ENCODE data around the gene LGALSL.

LGALSL gene

DNA sequence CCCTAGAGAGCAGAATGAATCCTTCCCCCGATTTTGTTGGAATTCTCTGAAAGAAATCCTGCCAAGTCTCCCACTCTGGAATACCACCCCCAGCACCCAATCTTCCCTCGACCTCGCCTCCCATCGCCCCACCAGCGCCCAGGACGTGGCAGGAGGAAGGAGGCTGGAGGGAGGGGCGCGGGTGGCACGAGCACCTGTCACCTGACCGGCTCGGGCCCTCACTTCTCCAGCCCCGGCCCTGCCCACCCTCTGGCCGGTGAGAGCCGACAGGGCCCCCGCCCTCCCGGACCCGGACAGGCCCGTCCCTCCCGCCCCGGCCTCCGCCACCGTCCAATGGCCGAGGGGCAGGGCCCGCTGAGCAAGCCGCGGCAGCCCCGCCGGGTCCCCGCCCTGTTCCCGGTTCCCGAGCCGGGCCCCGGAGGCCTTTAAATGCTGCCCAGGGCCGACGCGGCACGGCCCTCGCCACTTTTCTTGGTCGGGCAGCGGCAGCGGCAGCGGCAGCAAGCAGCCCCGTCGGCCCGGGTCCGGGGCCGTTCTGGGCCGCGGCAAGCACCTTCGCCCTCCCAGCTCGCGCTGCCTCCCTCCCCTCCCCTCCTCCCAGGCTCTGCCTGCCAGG lies at the start of gene LGALSL:
Gene LGALSL, plus strand, starts transcription at position 393 of the 616 bp plus-strand sequence. CDS start 384 bp downstream, outside the sequence.
- DNase-seq, result no peak

DNA sequence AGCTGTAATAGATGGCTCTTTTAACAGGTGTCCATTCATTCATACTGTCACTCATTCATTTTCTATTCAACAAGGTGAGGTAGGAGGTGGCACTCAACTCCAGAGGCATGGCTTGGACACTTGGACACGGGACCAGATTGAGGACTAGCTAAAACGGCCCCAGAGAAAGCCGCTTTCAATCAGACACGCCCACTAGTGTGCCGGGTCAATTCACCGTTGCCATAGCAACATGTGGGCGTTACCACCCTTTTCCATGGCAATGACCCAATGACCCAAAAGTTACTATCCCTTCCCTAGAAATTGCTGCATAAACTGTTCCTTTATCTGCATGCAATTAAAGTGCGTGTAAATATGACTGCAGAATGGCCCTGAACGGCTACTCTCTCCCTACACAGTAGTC lies 49.2 kb upstream of the LGALSL start:
- no peak for DNase-seq

DNA sequence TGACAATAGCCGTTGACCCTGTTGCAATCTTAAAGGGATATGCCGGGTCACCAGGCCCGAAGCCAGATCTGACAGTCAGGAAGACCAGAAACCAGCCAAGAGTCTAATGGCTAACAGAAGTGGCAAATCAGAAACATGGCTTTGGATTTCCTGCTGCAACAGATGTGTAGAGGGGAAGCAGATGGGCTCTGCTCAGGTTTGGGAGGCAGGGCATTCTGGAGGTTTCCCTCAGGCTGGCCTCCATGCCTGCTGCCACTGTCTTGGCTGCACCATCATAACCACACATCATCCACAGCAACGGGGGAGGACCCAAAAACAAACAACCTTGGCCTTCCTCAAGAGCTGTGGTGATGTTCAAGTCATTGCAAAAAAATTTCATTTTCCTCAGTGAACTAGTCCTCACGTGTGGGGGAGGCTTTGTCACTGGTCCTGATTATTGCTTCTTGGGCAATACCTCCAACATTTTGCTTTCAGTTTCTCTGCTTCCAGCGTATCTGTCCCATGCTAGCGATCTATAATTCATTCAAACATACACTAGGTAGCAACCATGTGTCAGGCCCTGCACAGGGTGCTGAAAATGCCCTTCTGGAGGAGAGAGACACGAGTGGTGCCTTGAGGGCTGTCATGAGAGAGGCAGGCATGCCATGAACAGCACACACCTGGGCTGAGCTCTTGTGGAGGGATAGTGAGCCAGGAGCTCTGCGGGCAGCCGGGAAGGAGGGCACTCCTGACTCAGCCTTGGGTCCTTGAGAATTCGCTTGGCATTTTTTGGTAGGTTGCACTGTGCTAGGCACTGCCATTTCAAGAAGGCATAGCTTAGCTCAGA lies 48.2 kb upstream of the LGALSL start:
- no peak for DNase-seq

DNA sequence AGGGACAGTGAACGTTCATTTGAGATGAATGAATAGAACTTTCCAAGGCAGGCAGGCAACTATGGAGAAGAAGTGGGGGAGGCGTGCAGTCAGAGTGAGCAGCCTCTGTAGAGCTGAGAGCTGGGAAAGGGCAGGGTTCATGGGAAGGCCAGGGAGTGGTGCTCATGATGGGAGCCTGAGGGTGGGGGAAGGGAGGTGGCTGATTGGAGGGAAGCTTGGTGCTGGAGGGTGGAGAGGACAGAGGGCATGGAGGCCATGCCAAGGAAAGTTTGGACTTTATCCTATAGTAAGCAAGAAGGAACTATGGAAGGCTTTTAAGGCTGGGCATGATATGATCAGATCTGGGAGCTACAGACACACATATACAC lies 47.6 kb upstream of the LGALSL start:
- DNase-seq, result no peak

DNA sequence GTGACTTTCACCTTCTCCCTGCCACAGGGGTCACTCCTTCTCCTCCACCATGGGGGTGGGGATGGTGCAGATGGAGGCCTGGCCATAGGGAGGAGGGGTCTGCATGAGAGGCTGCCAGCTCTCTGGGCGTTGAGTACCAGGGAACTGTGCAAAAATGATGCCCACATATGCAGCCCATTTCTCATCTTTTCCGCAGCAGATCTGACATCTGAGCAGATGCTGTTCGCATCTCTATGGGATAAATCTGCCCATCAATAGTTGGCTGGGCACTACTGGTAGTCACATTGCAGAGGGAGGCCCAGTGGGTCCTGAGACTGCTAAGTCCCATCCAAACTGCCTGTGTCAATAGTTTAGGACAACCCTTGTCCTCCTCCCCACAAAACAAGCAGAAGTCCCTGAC lies 45.9 kb upstream of the LGALSL start:
- DNase-seq, result no peak

DNA sequence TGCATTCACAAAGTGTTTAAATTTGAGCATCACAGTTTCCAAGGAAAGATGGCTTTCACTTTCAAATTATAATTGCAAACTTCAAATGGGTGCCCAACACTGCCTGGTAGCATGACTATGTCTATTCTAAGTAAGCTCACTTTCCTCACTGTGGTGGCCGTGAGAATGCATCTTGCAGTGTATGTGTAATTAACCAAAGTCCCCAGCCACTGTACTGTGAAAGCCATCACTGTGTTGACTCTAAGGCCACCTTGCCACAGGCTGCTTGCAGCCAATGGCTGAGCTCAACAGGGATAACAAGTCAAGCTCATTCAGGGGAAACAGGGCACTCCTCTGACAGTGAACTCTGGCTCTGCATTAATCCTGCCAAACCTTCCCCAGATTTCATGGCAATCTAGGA lies 43.3 kb upstream of the LGALSL start:
- no peak for DNase-seq

DNA sequence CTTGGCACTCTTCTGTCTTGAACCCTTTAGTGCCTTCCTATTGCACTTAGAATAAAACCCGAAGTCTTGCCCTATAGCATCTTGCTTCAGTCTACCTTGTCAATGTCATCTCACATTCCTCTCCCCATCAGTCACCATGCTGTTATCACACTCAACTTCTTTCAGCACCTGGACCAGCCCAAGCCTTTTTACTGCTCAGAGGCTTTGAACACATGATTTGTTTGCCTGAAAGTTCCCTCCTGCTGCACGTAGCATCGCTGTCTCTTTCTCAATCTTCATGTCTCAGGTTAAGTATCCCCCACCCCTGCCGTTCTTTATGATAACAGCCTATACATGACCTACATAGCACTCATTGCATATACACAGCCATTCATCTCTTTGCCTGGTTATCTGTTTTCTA lies 41.3 kb upstream of the LGALSL start:
- no peak for DNase-seq

DNA sequence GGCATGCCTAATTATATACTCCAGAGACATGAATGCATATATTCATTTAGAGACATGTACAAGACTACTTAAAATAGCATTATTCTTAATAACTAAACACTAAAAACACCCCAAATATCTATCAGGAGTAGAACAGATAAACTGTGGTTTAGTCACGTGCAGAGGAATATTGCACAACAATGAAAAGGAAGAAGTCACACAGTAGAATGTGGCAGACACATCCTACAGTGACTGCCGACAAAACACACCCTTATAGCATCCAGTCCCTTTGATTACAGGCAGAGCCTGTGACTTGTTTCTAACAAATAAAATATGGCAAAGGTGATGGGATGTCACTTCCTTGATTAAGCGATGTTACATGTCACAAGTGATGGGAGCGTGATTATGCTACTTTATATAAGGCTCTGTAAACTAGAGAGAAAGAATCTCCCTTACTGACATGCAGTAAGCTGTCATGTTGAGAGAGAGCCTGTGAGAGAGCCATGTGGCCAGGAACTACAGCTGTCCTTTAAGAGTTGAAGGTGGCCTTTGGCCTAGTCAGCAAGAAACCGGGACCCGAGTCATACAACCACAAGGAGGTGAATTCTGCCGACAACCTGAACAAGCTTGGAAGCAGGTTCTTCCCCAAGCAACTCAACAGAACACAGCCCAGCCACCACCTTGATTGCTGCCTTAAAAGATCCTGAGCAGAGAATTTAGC lies 39.1 kb upstream of the LGALSL start:
- no peak for DNase-seq

DNA sequence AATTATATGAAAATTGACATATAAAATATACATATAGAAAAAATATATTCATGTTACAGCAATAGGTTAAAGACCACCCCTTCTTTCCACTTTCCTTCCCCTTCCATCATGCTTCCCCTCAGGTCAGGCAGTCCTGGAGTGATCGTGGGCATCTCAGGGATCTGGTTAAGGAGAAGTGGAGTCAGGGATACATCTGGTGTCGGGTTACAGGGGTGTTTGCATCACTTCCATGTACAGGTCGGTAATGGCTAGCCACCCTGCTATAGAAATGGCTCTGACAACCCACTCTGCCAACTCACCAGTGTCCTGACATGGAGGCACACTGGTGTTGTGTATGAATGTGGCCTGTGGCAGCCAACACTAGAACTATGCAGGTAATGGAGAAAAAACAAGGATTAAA lies 36.3 kb upstream of the LGALSL start:
- no peak for DNase-seq

DNA sequence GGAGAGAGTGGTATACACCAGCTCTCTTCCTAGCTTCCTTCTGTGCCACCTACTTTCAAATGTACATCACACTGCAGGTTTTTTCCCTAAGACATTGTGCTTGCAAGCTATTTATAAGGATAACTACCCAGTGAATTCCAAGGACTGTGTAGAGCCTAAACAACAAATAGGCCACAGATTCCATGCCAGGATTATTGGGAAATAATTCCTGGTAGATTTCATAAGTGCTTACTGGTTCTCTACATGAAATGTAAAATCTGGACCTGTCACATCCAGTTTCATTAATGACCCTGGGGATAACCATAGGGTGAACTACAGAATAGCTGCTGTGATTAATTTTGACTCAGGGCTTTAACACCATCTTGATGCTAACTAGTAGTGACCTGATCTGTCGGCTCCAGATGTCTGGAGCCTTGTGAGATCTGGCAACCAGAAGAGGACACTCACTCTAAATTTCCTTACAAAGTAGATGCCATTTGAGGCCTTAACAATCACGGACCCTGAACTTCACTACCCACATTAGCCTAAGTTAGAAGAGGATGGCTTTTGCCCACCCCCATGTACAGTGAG lies 34.3 kb upstream of the LGALSL start:
- DNase-seq, result no peak

DNA sequence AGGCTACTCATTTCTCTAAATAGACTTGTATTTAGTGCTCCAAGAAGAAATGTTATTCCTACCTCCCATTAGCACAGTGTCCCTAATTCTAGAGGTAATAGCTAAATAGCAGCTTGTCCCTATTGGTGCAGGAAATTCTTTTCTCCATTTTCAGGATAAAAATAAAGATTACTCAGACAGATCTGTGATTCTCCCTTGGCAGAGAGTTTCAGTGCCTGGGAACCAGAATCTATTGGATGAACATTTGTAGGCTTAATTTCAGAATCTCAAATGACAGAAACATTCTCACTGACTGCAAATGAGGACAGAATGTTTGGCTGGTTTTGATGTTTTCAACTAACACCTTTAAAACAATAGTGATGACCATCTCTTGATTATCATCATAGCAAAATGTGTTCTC lies 33.3 kb upstream of the LGALSL start:
- no peak for DNase-seq

DNA sequence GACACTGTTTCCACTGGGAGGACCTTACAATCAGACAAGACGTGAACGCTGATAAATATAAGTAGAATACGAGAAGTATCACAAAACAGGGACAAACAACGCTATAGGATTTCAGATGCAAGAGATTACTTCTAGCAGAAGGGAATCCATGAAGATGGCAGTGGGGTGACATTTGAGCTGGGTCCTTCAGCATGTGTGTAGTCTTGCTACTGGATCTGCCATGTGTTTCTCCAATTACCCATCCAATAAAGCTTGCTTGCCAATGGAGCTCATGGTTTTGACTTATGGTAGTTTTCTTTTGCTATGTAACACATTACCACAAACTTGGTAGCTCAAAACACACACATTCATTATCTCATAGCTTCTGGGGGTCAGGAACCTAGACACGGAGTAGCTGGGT lies 32.8 kb upstream of the LGALSL start:
- DNase-seq, result no peak

DNA sequence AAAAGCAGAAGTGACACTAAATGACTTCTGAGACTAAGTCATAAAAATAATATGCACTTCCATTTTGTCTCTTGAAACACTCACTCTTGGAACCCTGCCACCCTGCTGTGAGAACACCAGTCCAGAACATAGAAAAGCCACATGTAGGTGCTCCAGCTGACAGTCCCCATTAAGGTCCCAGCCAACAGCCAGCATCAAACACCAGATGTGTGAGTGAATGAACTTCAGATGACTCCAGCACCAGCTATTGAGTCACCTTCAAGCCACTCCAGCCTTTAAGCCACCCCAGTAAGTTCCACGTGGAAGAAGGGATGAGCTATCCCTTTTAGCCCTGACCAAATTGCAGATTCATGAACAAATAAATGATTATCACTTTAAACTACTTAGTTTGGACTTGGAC lies 31.5 kb upstream of the LGALSL start:
- DNase-seq, result no peak

DNA sequence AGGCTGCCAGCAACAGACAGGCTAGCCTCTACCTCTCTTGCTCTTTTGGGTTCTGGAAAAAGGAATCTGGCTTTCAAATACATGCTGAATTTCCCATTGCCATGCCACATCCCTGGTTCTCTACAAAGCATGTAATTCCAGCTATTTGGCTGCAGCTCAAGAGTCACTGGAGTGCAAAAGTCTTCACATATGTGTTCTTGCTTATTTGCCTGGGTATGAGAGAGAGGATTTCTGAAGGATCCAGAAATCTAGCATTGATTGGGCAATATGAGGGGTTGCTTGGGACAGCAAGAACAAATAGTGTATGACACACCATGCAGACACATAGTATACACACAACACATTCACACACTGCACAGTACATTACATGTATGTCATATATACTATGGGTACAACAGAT lies 30.7 kb upstream of the LGALSL start:
- no peak for DNase-seq

DNA sequence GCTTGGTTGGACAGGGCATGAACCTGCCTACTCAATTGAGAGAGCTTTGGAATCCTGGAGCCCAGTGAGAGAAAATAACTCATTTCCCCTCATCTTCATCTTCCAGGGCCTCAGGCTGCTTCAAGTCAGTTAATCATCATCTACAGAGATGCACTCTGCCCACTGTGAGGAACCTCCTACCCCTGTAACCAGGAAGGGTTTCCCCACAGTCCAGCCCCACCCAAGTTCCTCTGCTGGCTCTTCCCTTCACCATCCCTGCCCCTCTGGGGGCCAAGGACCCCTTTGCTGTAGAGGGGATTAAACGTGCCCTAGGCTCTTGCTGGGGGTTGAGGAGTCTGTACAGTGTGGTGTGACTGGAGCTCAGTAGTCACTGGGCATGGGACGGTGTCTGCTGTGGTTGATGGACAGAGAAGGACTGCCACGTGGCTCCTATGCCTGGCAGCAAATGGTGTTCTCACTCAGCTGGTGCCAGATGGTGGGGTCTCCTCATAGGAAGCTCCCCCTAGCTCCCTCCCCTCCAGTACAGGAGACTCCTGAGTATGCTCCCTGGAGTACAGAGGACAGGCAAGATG lies 29.5 kb upstream of the LGALSL start:
- DNase-seq, result no peak

DNA sequence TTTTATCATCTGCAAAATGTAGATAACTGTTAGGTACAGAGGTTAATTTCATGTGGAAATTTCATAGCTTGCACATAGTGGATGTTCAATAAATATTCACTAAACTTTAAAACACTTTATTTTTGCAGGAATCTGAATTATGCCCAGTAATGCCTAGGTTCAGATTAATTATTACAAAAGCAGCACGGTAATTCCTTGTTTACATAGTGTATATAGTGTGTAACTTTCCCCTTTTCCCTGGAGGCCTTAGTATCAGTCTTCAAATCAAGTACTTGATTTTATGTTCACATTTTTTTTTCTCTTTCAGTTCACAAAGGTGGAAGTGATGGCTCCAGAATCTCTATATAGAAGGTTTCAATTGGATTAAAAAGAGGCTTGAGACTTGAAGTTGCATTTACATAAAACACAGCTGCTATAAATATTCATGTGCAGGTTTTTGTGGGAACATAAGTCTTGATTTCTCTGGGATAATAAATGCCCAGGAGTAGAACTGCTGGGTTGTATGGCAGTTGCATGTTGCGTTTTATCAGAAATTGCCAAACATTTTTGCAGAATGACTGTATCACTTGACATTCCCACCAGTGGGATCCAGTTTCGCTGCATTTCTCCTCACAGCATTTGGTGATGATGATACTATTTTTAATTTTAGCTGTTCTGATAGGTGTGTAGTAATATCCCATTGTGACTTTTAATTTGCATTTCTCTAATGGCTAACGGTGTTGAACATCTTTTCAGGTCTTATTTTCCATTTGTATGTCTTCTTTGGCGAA lies 27.6 kb upstream of the LGALSL start:
- DNase-seq, result no peak

DNA sequence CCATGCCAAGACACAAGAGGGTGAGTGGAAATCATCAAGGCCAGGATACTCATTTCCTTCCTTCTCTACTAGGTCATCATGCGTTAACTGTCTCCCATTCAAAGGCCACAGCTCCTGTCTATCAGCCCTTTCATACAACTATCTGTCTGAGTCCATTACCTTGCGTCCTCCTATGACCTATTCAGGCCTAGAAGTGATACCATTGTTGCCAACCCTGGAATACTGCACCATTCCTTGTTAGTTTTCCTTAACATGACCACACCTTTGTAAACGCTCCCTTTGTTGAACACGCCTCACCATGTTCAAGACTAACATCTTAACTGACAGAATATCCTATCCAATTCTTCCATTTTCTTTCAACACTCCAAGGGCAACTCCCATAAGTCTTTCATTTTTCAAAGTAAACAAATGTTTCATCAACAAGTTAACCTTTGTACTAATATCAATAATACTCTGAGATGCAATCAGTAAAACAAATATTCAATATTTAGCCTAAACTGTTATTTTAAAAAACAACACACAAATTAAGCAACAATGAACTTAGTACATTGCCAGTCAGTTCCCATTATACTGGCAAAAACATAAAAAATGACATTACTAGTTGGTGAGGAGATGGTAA lies 19.8 kb upstream of the LGALSL start:
- DNase-seq, result no peak

DNA sequence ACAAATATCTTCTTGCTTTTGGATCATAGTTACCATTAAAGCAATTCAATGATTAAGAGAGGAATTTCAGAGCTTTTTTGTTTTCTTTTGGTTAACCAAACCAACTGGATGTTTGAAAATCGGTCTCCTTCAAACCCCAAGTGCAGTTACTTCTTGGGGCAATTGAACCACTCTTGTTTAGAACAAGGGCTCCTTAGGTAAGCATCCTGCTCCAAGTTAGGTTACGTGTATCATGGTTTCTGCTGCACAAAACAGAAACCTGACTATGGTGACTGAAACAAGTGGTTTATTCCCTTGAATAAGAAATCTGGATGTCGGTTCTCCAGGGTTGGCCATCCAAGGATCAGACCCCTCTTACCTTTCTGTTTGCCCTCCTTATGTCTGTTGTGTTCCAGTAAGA lies 16.1 kb upstream of the LGALSL start:
- DNase-seq, result no peak

DNA sequence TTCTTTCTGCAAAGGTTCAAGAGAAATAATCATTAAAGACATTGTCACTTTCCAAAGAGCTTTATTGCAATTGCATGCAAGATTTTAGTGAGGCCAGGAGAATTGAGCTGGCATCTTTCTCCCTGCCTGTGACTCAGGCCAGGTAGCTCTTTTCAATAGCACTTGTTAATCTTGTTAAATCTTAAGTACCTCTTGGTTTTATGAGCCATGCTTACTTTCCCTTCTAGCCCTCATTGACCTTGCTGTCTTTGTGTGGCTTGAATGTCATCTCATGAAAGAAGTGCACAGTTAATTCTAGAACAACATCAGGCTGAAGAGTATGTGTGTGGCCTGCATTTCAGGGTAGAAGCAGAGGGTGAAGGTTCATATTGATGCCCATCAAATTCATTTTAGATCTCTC lies 14.8 kb upstream of the LGALSL start:
- no peak for DNase-seq

DNA sequence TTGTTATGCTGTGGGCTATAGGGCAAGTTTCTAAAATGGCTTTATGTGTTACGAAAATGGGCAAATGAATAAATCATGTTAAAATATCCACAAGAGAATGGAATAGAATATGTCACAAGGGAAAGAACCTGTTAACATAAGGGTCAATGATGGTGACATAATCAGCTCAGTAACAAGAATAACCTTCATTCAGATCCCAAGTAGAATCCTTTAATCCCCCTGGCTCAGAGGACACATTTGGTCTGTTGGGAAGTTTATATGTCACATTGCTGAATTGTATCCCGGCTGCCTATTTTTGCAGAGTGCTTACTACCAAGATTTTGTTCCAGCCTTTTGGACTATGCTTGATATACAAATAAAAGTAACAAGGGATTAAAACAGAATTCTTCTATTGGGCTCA lies 13.1 kb upstream of the LGALSL start:
- DNase-seq, result no peak

DNA sequence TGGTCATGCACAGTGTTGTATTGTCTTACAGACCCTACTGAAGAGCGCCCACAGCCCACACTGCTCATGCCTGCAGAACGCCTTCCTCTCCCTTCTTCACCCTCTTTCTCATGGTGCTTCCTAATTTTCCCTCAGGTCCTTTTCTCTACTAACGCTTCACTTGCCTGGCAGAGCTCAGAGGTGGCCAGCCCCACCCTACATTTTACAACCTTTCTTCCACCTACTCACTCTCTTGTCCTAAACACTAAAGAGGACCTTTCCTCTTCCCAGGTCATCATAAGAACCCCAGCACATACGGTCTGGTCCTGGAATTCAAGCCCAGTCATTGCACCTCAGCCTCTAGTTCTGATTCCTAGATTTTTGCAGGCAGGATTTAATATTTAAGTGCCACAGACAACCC lies 11.7 kb upstream of the LGALSL start:
- DNase-seq, result no peak

DNA sequence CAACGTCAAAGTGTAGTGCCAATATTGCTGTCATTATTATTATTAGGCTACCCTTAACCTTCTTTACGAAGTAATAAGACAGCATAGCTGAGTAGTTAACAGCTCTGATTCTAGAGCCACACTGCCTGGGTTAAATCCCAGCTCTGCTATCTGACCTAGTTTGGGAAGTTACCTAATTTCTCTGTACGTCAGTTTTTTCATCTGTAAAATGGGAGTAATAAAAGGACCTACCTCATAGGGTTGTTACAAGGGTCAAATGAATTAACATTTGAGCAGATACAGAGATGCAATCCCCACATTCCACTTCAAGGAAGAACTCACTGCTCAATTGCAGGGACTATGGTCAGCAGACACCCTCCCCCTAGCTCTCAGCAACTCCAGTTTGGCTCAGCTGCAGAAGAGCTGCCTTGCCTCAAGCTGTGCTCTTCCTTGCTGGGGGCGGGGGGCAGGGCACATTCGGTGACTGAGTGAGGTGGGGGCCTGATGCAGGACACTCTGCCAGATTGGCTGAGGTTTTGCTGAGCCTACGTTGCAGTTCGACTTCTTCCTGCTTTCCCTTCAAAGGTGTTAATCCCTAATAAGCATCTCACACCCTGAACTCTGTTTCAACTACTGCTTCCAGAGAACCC lies 11.0 kb upstream of the LGALSL start:
- no peak for DNase-seq

Measured in activated CD8-positive, alpha-beta memory T cell treated with anti-CD3 and anti-CD28 coated beads, Interleukin-2, amount 50 U/mL, for 4 hours (primary cell).